Measurements from ENCODE around the gene OR8D2.

Gene OR8D2

GRCh38 chr11:124311670-124312069 is 8.3 kb downstream of the OR8D2 start:
- FAIRE-seq (no peak), DNase-seq (ENCODE audit: insufficient read length, low spot score) (no peak)
- TF ChIP-seq CTCF (IDR thresholded peaks at IDR 0.05; ENCODE audit: insufficient read depth, missing control alignments), result no peak

GRCh38 chr11:124311269-124311668 is 8.7 kb downstream of the OR8D2 start:
- DNase-seq (ENCODE audit: insufficient read length, low spot score) (no peak), FAIRE-seq (no peak)
- no peak for TF ChIP-seq CTCF (IDR thresholded peaks at IDR 0.05; ENCODE audit: insufficient read depth, missing control alignments)

- no peak for TF ChIP-seq CTCF (IDR thresholded peaks at IDR 0.05; ENCODE audit: insufficient read depth, missing control alignments)
- FAIRE-seq (no peak), DNase-seq (ENCODE audit: insufficient read length, low spot score) (no peak)
Observed at GRCh38 chr11:124310721-124311120, 9.3 kb downstream of the OR8D2 start.

- no peak for DNase-seq (ENCODE audit: insufficient read length, low spot score)
- TF ChIP-seq CTCF (IDR thresholded peaks at IDR 0.05; ENCODE audit: insufficient read depth, missing control alignments), result no peak
- no peak for FAIRE-seq
Observed at GRCh38 chr11:124307093-124307492, 12.9 kb downstream of the OR8D2 start.

GRCh38 chr11:124302347-124303125 is 17.5 kb downstream of the OR8D2 start:
- TF ChIP-seq CTCF (IDR thresholded peaks at IDR 0.05; ENCODE audit: insufficient read depth, missing control alignments), result no peak
- DNase-seq (ENCODE audit: insufficient read length, low spot score) (no peak), FAIRE-seq (no peak)

GRCh38 chr11:124301548-124301947 is 18.4 kb downstream of the OR8D2 start:
- DNase-seq (ENCODE audit: insufficient read length, low spot score), result no peak
- no peak for TF ChIP-seq CTCF (IDR thresholded peaks at IDR 0.05; ENCODE audit: insufficient read depth, missing control alignments)
- FAIRE-seq, result no peak

- no peak for FAIRE-seq
- DNase-seq (ENCODE audit: insufficient read length, low spot score), result no peak
- no peak for TF ChIP-seq CTCF (IDR thresholded peaks at IDR 0.05; ENCODE audit: insufficient read depth, missing control alignments)
Observed at GRCh38 chr11:124297921-124298320, 22.1 kb downstream of the OR8D2 start.
